A673 (cell line): ENCODE results near the gene ZC2HC1B. TPM values are rescaled to one million over a fixed set of nuclear protein-coding genes. Genes with fewer than 3 reads are reported as not detected.

Experiments
- BruUV-seq: library from RNA; stranded (reverse); fragments of 400-500 nt; replicated peaks from 2 replicates; lab custom pipeline; 2021; lab: Mats Ljungman, UMichigan
- CTCF ChIA-PET: fragments of 300-600 bp; sonication (Branson Sonifier 250); formaldehyde crosslinking; loops from one replicate; lab custom pipeline; 2022; ENCODE audit warnings: antibody characterized with exemption; lab: Charles Lee
- POLR2A ChIA-PET: fragments of 300-600 bp; sonication (Branson Sonifier 250); formaldehyde crosslinking; loops from one replicate; lab custom pipeline; 2022; ENCODE audit warnings: antibody characterized with exemption; ENCODE audit not compliant: low non-redundant PET; lab: Charles Lee
- DNase-seq: peaks from one replicate; pipeline ENCODE4 v3.0.0-alpha.2; 2015; ENCODE audit warnings: low spot score
- H3K27ac ChIP-seq: fragments of 200-600 bp; sonication (generic); 2 replicates; pipeline ENCODE4 v1.5.1; 2016; ENCODE audit warnings: mixed run types, low read depth, mild to moderate bottlenecking, mixed read lengths, antibody characterized with exemption, low read length; ENCODE audit not compliant: poor library complexity, severe bottlenecking
- H3K27me3 ChIP-seq: fragments of 200-600 bp; sonication (generic); replicated peaks from 2 replicates; pipeline ENCODE4 v1.6.1; 2017; ENCODE audit warnings: mixed run types, low read depth, mild to moderate bottlenecking, mixed read lengths, antibody characterized with exemption, low read length; ENCODE audit not compliant: insufficient read depth, poor library complexity
- H3K36me3 ChIP-seq: fragments of 200-600 bp; sonication (generic); 2 replicates; pipeline ENCODE4 v1.6.1; 2016; ENCODE audit warnings: mixed run types, mild to moderate bottlenecking, mixed read lengths, antibody characterized with exemption, low read length; ENCODE audit not compliant: insufficient read depth, poor library complexity, severe bottlenecking
- H3K4me1 ChIP-seq: fragments of 200-600 bp; sonication (generic); 2 replicates; pipeline ENCODE4 v1.6.1; 2017; ENCODE audit warnings: mixed run types, mild to moderate bottlenecking, mixed read lengths, antibody characterized with exemption, low read length; ENCODE audit not compliant: insufficient read depth, poor library complexity, severe bottlenecking
- H3K4me3 ChIP-seq: fragments of 200-600 bp; sonication (generic); 2 replicates; pipeline ENCODE4 v1.5.1; 2016; ENCODE audit warnings: low read depth, mixed run types, mild to moderate bottlenecking, mixed read lengths, low read length; ENCODE audit not compliant: poor library complexity, severe bottlenecking
- H3K9me3 ChIP-seq: fragments of 200-600 bp; sonication (generic); 2 replicates; pipeline ENCODE4 v1.6.1; 2016; ENCODE audit warnings: mixed run types, low read depth, mild to moderate bottlenecking, mixed read lengths, antibody characterized with exemption, low read length; ENCODE audit not compliant: poor library complexity, severe bottlenecking
- EZH2 ChIP-seq: fragments of 200-600 bp; sonication (generic); IDR thresholded peaks from 2 replicates; pipeline ENCODE4 v1.6.1; 2017; ENCODE audit warnings: borderline replicate concordance, low read depth, mild to moderate bottlenecking, mixed read lengths, antibody characterized with exemption, low read length; ENCODE audit not compliant: poor library complexity, severe bottlenecking
- intact Hi-C: fragments of 100-400 bp; cut with micrococcal nuclease; formaldehyde crosslinking; loops from one replicate; pipeline ENCODE4 v1.10.0; 2022; ENCODE audit not compliant: unreplicated experiment
- total RNA-seq: library from RNA; stranded (reverse); gene quantifications from 2 replicates; pipeline ENCODE4 v1.2.3, GENCODE V29; 2021
- TF ChIP-seq, protein P1 (sequence below): fragments of 300-800, 200-600 bp; sonication (generic); conservative IDR thresholded peaks from 2 replicates; pipeline ENCODE4 v1.5.1; 2017; ENCODE audit warnings: low read depth, mild to moderate bottlenecking, antibody characterized with exemption, low read length, moderate library complexity, mixed read lengths

Gene ZC2HC1B
- total RNA-seq, 1 experiment from 2014 or later: not detected

GRCh38 chr6:143822584-143823024 lies 41.7 kb upstream of the ZC2HC1B start:
- TF ChIP-seq EZH2: no peak
- TF ChIP-seq, protein P1, sequence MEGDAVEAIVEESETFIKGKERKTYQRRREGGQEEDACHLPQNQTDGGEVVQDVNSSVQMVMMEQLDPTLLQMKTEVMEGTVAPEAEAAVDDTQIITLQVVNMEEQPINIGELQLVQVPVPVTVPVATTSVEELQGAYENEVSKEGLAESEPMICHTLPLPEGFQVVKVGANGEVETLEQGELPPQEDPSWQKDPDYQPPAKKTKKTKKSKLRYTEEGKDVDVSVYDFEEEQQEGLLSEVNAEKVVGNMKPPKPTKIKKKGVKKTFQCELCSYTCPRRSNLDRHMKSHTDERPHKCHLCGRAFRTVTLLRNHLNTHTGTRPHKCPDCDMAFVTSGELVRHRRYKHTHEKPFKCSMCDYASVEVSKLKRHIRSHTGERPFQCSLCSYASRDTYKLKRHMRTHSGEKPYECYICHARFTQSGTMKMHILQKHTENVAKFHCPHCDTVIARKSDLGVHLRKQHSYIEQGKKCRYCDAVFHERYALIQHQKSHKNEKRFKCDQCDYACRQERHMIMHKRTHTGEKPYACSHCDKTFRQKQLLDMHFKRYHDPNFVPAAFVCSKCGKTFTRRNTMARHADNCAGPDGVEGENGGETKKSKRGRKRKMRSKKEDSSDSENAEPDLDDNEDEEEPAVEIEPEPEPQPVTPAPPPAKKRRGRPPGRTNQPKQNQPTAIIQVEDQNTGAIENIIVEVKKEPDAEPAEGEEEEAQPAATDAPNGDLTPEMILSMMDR: no peak
- Histone ChIP-seq H3K4me1 (no peaks in the 10 kb centered on the region), H3K9me3 (no peaks in the 10 kb centered on the region), H3K4me3 (no peak overlapping the region), H3K27me3 (no peaks in the 10 kb centered on the region), H3K36me3 (no peaks in the 10 kb centered on the region), H3K27ac (no peak overlapping the region)
- DNase-seq: no peak
- BruUV-seq: no TSS peak
- POLR2A ChIA-PET: no interaction called here
- CTCF ChIA-PET: no interaction called here
- intact Hi-C loops: no loop called here

GRCh38 chr6:143823548-143823947 lies 40.7 kb upstream of the ZC2HC1B start:
- Histone ChIP-seq H3K4me1 (no peaks in the 10 kb centered on the region), H3K9me3 (no peaks in the 10 kb centered on the region), H3K36me3 (no peaks in the 10 kb centered on the region), H3K27ac (no peak overlapping the region), H3K27me3 (no peaks in the 10 kb centered on the region), H3K4me3 (no peak overlapping the region)
- intact Hi-C loops: no loop called here
- DNase-seq: no peak
- CTCF ChIA-PET: no interaction called here
- TF ChIP-seq, protein P1: no peak
- TF ChIP-seq EZH2: no peak
- POLR2A ChIA-PET: no interaction called here
- BruUV-seq: no TSS peak

- Histone ChIP-seq H3K27me3 (no peaks in the 10 kb centered on the region), H3K9me3 (no peaks in the 10 kb centered on the region), H3K36me3 (no peaks in the 10 kb centered on the region), H3K27ac (no peak overlapping the region), H3K4me1 (no peaks in the 10 kb centered on the region), H3K4me3 (no peak overlapping the region)
- DNase-seq: no peak
- ChIA-PET POLR2A (no interaction called here), CTCF (interaction anchor here (0.6 kb wide), 1 partner anchor 378 kb away, joined by 5 read pairs; the partner anchor contains the start of genes ADAT2 and PEX3)
- no peak for TF ChIP-seq EZH2
- TF ChIP-seq, protein P1: no peak
- no TSS peak for BruUV-seq
- intact Hi-C loops: no loop called here
Observed at GRCh38 chr6:143828572-143828971, 35.7 kb upstream of the ZC2HC1B start.
